SK-N-SH (cell line): ENCODE data around the gene USP13. TPM values are rescaled to one million over a fixed set of nuclear protein-coding genes. Genes with fewer than 3 reads are reported as not detected.

Experiments used
- CTCF ChIA-PET: fragments of 300-600, 350-600 bp; formaldehyde crosslinking; extraction: SDS; loops from one replicate; lab custom pipeline; 2021; lab: Yijun Ruan, JAX
- POLR2A ChIA-PET: fragments of 350-600 bp; sonication (Branson Sonifier 250); formaldehyde crosslinking; extraction: SDS; loops from one replicate; lab custom pipeline; 2020; ENCODE audit warnings: antibody characterized with exemption, inconsistent platforms; lab: Yijun Ruan, JAX
- DNase-seq: peaks from one replicate; pipeline ENCODE4 v3.0.0; 2012
- H2AFZ ChIP-seq: fragments of 200-600 bp; sonication (generic); 2 replicates; pipeline ENCODE4 v1.8.1; 2016; ENCODE audit warnings: antibody characterized with exemption, mild to moderate bottlenecking, low read depth
- H3F3A ChIP-seq: fragments of 200-600 bp; sonication (generic); replicated peaks from 2 replicates; pipeline ENCODE3; 2016; ENCODE audit warnings: antibody characterized with exemption, mild to moderate bottlenecking; ENCODE audit not compliant: insufficient read depth
- H3K27ac ChIP-seq, 2 experiments: fragments of 200-500 bp in 1 of 2; fragments of 200-600 bp in 1 of 2; sonication (Bioruptor generic) in 1 of 2; sonication (generic), shearing (Covaris generic) in 1 of 2; 2 replicates each; pipeline versions ENCODE4 v1.5.1 to v1.6.1; 2014 to 2016; ENCODE audit warnings: low read depth in 2 of 2, inconsistent platforms in 1 of 2, low read length in 1 of 2, mild to moderate bottlenecking in 1 of 2, mixed read lengths in 1 of 2
- H3K27me3 ChIP-seq: fragments of 200-600 bp; sonication (generic), shearing (Covaris generic); 2 replicates; pipeline ENCODE4 v1.6.1; 2016; ENCODE audit warnings: mixed run types; ENCODE audit not compliant: insufficient read depth
- H3K36me3 ChIP-seq, 2 experiments: fragments of 200-500 bp in 1 of 2; fragments of 200-600 bp in 1 of 2; sonication (Bioruptor generic) in 1 of 2; sonication (generic) in 1 of 2; replicated peaks in 1 of 2; 2 replicates each; pipeline versions ENCODE3 to v1.5.1; 2014 to 2016; ENCODE audit warnings: low read length in 1 of 2, mild to moderate bottlenecking in 1 of 2; ENCODE audit not compliant: insufficient read depth in 2 of 2, control insufficient read depth in 1 of 2
- H3K4me1 ChIP-seq, 2 experiments: fragments of 200-500 bp in 1 of 2; fragments of 200-600 bp in 1 of 2; sonication (Bioruptor generic) in 1 of 2; sonication (generic), shearing (Covaris generic) in 1 of 2; 2 replicates each; pipeline versions ENCODE4 v1.5.1 to v1.6.1; 2014 to 2016; ENCODE audit warnings: low read depth in 1 of 2, low read length in 1 of 2, mixed run types in 1 of 2; ENCODE audit not compliant: insufficient read depth in 2 of 2, control insufficient read depth in 1 of 2
- H3K4me2 ChIP-seq: fragments of 200-600 bp; sonication (generic), shearing (Covaris generic); 2 replicates; pipeline ENCODE4 v1.6.1; 2017; ENCODE audit warnings: mixed run types
- H3K4me3 ChIP-seq, 2 experiments: fragments of 200-500 bp in 1 of 2; fragments of 200-600 bp in 1 of 2; sonication (Bioruptor generic) in 1 of 2; sonication (generic), shearing (Covaris generic) in 1 of 2; 2 replicates each; pipeline versions ENCODE4 v1.5.1 to v1.8.1; 2014 to 2016; ENCODE audit warnings: low read depth in 2 of 2, inconsistent platforms in 1 of 2, low read length in 1 of 2, mild to moderate bottlenecking in 1 of 2, mixed read lengths in 1 of 2, moderate library complexity in 1 of 2
- H3K79me2 ChIP-seq: fragments of 200-600 bp; sonication (generic); 2 replicates; pipeline ENCODE4 v1.8.1; 2017; ENCODE audit warnings: mild to moderate bottlenecking; ENCODE audit not compliant: insufficient read depth
- H3K9ac ChIP-seq: fragments of 200-600 bp; sonication (generic); 2 replicates; pipeline ENCODE4 v1.6.1; 2017; ENCODE audit warnings: mixed run types
- H3K9me2 ChIP-seq: fragments of 200-600 bp; sonication (generic); 2 replicates; pipeline ENCODE4 v1.6.1; 2017; ENCODE audit warnings: mixed run types
- H3K9me3 ChIP-seq: fragments of 200-600 bp; sonication (generic); 2 replicates; pipeline ENCODE4 v1.6.1; 2017; ENCODE audit warnings: mixed run types, mild to moderate bottlenecking, moderate library complexity
- H4K20me1 ChIP-seq: fragments of 200-600 bp; sonication (generic); 2 replicates; pipeline ENCODE4 v1.6.1; 2017; ENCODE audit warnings: mild to moderate bottlenecking, mixed run types; ENCODE audit not compliant: insufficient read depth
- EP300 ChIP-seq, 2 experiments: IDR thresholded peaks; 2 replicates each; pipeline versions ENCODE4 v1.4.0 to v1.6.1; 2012; ENCODE audit warnings: borderline replicate concordance in 1 of 2, low read depth in 1 of 2, low read length in 1 of 2
- EZH2phosphoT487 ChIP-seq: fragments of 200-600 bp; sonication (generic); IDR thresholded peaks from 2 replicates; pipeline ENCODE4 v1.6.1; 2017; ENCODE audit warnings: low read depth, mixed run types, mild to moderate bottlenecking, antibody characterized with exemption, moderate library complexity, borderline replicate concordance
- FOSL2 ChIP-seq: IDR thresholded peaks from 2 replicates; pipeline ENCODE4 v1.4.0; 2012; ENCODE audit warnings: low read depth, mild to moderate bottlenecking, moderate library complexity, borderline replicate concordance
- FOXJ3 ChIP-seq: sonication (generic); formaldehyde crosslinking; IDR thresholded peaks from 2 replicates; pipeline ENCODE4 v1.5.1; 2020; ENCODE audit warnings: mild to moderate bottlenecking, missing genetic modification reagents
- GABPA ChIP-seq: IDR thresholded peaks from 2 replicates; pipeline ENCODE4 v1.4.0; 2012; ENCODE audit warnings: low read depth, mild to moderate bottlenecking
- GATA2 ChIP-seq: sonication (generic); formaldehyde crosslinking; IDR thresholded peaks from 2 replicates; pipeline ENCODE4 v1.5.0; 2020; ENCODE audit warnings: mild to moderate bottlenecking, missing genetic modification reagents
- IRF3 ChIP-seq: fragments of 150-350 bp; IDR thresholded peaks from 2 replicates; pipeline ENCODE4 v1.6.1; 2016; ENCODE audit warnings: mild to moderate bottlenecking, low read depth, low read length
- JUND ChIP-seq: IDR thresholded peaks from 2 replicates; pipeline ENCODE4 v1.4.0; 2012
- MAX ChIP-seq: IDR thresholded peaks from 2 replicates; pipeline ENCODE4 v1.4.0; 2012; ENCODE audit warnings: low read depth
- MXI1 ChIP-seq: IDR thresholded peaks from 2 replicates; pipeline ENCODE4 v1.6.1; 2012; ENCODE audit warnings: mild to moderate bottlenecking, low read depth, low read length, improper control_type of control experiment
- NRF1 ChIP-seq: IDR thresholded peaks from 2 replicates; pipeline ENCODE4 v1.6.1; 2012; ENCODE audit warnings: low read depth, mild to moderate bottlenecking, low read length
- PBX3 ChIP-seq: IDR thresholded peaks from 2 replicates; pipeline ENCODE4; 2012
- RXRA ChIP-seq: IDR thresholded peaks from 2 replicates; pipeline ENCODE4 v1.4.0; 2012; ENCODE audit warnings: low read depth, mild to moderate bottlenecking, borderline replicate concordance
- SMC3 ChIP-seq: IDR thresholded peaks from 2 replicates; pipeline ENCODE4 v1.6.1; 2012; ENCODE audit warnings: low read depth, low read length, improper control_type of control experiment
- TCF12 ChIP-seq: IDR thresholded peaks from 2 replicates; pipeline ENCODE4 v1.4.0; 2012
- USF1 ChIP-seq: IDR thresholded peaks from 2 replicates; pipeline ENCODE4 v1.4.0; 2012; ENCODE audit warnings: low read depth, borderline replicate concordance
- USF2 ChIP-seq: fragments of 150-350 bp; IDR thresholded peaks from 2 replicates; pipeline ENCODE4 v1.6.1; 2017; ENCODE audit warnings: antibody characterized with exemption, low read length, low read depth, borderline replicate concordance
- YY1 ChIP-seq: IDR thresholded peaks from 2 replicates; pipeline ENCODE4 v1.4.0; 2012; ENCODE audit warnings: low read depth, mild to moderate bottlenecking
- WGBS: methylation state at CpG from one replicate; pipeline ENCODE4 v1.1.6; 2017; ENCODE audit warnings: low lambda C conversion rate; 5-methylcytosine and 5-hydroxymethylcytosine counted together
- polyA plus RNA-seq, 3 experiments: library from polyadenylated mRNA; depleted of rRNA; stranded (reverse); fragments of >200 nt; gene quantifications; 2 replicates each; pipeline ENCODE4 v1.2.3, GENCODE V29; 2012

Gene USP13
- polyA plus RNA-seq, 1 of the 3 experiments (the other 2 are of a cell fraction), result 8.2 TPM

GRCh38 chr3:179738998-179739397, 86.2 kb downstream of the USP13 start (continued):
- TF ChIP-seq IRF3, result no peak
- no peak for TF ChIP-seq JUND
- TF ChIP-seq TCF12, result no peak

GRCh38 chr3:179739816-179740594, 87.2 kb downstream of the USP13 start:
- ChIA-PET CTCF (no interaction called here), POLR2A (no interaction called here)
- Histone ChIP-seq H3K4me2 (no peak overlapping the region), H3K27me3 (no peaks in the 10 kb centered on the region), H3K79me2 (peaks cover 3% of the 10 kb centered on the region; the same call in 1 of the 2 replicates), H3K9me2 (no peaks in the 10 kb centered on the region), H3F3A (no peaks in the 10 kb centered on the region), H3K36me3 (peaks cover 37% of the 10 kb centered on the region in 2 experiments), H2AFZ (no peak overlapping the region), H4K20me1 (no peaks in the 10 kb centered on the region; the same call in 1 of the 2 replicates), H3K9me3 (no peaks in the 10 kb centered on the region), H3K9ac (no peak overlapping the region), H3K4me3 (no peak overlapping the region), H3K27ac (no peak overlapping the region), H3K4me1 (no peaks in the 10 kb centered on the region)
- no peak for DNase-seq
- WGBS, result 92% methylated on average over 11 of the region's 12 CpGs
- no peak for TF ChIP-seq GABPA
- TF ChIP-seq FOXJ3 (CRISPR knock-in tag), result no peak
- no peak for TF ChIP-seq PBX3
- no peak for TF ChIP-seq GATA2 (CRISPR knock-in tag)
- TF ChIP-seq EZH2phosphoT487, result no peak
- TF ChIP-seq RXRA, result no peak
- TF ChIP-seq USF2, result no peak
- TF ChIP-seq FOSL2, result no peak
- TF ChIP-seq JUND, result no peak
- no peak for TF ChIP-seq MXI1
- TF ChIP-seq YY1, result no peak
- no peak for TF ChIP-seq NRF1
- TF ChIP-seq USF1, result no peak
- no peak for TF ChIP-seq MAX
- no peak for TF ChIP-seq SMC3
- TF ChIP-seq EP300 (IDR thresholded peaks at IDR 0.05; ENCODE audit: borderline replicate concordance in 1 of 2, low read depth in 1 of 2, low read length in 1 of 2), result no peak
